HG03039 (cell line): ENCODE results near the gene HTR2A.
"Not testable (repeated sequence)": the region's sequence is repeated elsewhere in the genome, so short reads cannot be mapped to it uniquely, and the experiment has no call there.

Source experiments
- ATAC-seq: cut with Tn5 transposase; IDR thresholded peaks from one replicate; pipeline ENCODE4 v1.9.1; 2021; ENCODE audit warnings: mild to moderate bottlenecking, moderate library complexity; ENCODE audit not compliant: unreplicated experiment

The HTR2A gene

DNA sequence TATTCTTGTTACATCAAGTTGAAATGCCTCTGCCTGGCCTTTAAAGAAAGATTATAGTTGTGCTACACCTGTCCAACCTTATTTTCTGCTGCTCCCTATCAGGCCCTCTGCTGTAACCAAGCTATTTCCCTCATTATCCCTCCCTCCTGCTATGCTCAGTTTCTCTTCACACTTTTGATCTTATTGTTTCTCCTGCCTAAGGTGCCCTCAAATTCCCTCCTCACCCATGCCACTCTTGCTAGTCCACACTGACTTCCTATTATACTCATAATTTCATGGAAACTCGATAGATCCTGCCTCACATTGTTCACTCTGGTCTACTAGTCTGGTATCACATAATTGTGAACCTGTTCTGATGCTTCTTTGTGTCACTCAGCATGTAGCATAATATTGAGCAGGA is 80.5 kb downstream of the HTR2A start:
- ATAC-seq: no peak

DNA sequence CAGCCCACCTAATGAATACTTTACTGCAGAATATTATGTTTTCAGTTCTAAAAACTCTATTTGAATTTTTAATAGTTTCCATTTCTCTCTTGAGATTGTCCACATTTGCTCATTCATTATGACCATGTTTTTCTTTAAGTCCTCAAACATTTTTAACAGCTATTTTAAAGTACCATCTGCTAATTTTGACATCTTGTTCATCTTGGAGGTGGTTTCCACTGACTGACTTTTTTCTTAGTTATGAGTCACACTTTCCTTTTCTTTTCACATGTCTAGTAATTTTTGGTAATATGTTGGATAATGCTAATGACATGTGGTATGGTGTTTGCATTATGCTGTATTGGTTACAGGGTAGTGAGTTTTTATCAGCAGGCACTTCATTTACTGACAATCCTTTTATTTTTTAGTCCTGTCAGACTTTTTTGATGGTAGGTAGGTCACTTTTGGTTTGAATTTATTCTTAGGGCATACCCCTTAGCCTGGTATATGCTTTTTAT is 84.5 kb downstream of the HTR2A start:
- no peak for ATAC-seq

DNA sequence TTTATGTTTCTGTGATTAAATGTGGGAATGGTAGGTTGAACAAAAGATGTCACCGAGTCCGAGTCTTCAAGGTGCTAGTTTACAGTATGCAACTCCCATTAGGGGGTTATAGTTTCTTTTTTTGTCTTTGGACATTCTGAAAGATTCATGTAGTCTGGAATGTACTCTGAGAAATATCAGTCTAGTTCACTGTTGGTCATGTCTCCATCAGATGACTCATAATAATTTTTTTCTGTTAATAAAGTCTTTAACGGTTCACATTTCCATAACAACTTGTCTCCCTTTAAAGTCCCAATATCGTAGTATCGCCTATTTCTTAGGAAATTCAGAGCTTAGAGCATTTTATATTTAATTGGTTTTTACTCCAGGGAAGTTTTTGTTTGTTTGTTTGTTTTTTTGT is 86.4 kb downstream of the HTR2A start:
- no peak for ATAC-seq

DNA sequence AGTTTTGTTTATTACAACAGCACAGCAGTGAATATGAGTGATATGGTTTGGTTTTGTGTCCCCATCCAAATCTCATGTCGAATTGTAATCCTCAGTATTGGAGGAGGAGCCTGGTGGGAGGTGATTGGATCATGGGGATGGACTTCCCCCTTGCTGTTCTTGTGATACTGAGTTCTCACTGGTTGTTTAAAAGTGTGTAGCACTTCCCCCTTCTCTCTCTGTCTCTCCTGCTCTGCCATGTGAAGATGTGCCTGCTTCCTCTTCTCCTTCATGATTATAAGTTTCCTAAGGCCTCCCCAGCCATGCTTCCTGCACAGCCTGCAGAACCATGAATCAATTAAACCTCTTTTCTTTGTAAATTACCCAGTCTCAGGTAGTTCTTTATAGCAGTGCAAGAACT is 91.9 kb downstream of the HTR2A start:
- ATAC-seq: not testable (repeated sequence)

DNA sequence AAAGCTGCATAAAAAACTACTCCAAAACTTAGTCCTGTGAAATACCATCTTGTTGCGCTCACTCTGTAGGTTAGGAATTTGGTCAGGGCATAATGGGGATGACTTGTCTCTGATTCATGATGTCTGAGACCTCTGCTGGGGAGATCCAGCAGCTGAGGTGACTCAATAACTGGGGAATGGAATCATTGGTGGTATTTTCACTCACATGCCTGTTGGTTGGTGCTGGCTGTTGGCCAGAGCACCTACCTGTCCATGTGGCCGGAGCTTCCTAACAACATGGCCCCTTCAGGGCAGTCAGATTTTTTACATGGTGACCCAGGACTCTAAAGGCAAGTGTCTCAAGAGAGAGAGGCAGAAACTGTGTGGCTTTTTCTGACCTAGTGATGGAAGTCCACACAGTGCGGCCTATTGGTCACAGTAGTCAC is 92.5 kb downstream of the HTR2A start:
- no peak for ATAC-seq

DNA sequence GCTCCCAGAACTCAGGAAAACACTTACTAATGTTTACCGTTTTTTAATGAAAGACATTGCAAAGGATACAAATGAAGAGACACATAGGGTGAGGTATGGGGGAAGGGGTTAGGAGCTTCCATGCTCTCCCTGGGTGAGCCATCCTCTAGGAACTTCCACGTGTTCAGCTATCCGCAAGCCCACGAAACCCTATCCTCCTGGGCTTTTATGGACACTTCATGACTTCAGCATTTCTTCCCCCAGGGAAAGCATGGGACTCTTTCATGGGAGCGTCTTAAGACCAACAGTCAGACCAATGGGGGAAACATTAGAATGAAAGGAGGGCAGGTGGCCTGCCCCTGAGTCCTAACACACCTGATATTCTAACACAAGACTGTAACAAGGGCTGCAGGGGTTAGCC is 93.3 kb downstream of the HTR2A start:
- no peak for ATAC-seq

DNA sequence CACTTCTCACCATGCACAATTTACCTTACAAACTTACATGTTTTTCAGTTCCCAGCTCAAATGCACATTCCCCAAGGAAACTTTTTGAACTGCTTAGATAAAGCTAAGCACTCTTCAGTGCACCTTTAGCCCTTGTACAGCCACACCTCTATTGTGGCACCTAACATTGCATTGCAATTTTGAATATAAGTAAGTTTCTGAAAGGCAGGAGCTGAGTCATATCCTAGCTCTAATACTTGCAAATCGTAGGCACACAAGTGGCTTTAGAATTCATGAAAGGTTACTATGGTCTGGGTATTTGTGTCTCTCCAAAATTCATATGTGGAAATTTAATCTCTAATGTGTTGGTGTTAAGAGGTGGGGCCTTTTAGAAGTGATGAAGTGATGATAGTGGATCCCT is 95.0 kb downstream of the HTR2A start:
- no peak for ATAC-seq

DNA sequence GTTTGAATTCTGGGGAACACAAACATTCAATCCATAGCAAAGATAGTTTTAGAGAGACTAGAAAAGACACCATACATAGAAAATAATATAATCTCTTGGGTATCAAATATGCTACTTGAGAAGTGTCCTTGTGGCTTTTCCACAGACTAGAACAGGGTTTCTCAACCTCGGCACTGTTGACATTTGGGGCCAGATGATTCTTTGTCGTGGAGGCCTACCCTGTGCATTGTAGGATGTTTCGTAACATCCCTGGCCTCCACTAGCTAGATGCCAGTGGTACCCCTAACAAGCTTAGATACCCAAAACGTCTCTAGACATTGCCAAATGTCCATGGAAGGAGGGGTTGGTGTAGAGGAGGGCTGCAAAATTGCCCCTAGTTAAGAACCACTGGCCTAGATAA is 97.7 kb downstream of the HTR2A start:
- ATAC-seq: no peak

DNA sequence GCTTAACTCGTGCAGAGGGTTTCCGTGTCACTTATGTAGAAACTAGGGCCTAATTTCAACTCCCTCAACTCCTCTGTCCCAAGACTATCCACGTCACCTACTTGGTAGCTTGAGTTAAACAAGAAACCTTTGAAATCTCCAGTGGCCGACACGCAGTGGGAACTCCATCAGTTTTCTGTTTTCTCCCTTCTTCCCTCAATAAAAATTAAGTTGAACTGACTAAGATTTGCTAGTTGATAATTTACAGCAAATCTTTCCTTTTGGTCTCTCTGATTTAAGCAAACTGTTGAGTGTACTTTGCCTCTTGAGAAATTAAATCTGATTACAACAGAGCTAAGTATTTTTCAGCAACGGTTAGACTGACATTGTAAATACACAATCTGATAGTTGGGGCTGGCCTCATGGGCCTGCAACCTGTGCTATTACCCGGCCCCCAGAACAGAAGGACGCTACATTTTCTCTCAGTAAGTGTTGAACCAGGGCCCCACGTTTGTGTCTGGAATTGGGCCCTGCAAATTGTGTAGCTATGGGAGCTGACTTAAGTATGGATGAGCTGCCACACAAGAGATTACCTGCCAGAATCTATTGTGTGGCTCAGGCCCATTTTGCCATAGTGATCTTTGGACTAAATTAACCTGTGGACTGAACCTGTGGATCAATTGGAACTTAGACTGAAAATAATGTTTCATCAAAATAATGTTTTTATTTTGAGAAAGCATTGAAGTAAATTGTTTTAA is 99.2 kb downstream of the HTR2A start:
- no peak for ATAC-seq

DNA sequence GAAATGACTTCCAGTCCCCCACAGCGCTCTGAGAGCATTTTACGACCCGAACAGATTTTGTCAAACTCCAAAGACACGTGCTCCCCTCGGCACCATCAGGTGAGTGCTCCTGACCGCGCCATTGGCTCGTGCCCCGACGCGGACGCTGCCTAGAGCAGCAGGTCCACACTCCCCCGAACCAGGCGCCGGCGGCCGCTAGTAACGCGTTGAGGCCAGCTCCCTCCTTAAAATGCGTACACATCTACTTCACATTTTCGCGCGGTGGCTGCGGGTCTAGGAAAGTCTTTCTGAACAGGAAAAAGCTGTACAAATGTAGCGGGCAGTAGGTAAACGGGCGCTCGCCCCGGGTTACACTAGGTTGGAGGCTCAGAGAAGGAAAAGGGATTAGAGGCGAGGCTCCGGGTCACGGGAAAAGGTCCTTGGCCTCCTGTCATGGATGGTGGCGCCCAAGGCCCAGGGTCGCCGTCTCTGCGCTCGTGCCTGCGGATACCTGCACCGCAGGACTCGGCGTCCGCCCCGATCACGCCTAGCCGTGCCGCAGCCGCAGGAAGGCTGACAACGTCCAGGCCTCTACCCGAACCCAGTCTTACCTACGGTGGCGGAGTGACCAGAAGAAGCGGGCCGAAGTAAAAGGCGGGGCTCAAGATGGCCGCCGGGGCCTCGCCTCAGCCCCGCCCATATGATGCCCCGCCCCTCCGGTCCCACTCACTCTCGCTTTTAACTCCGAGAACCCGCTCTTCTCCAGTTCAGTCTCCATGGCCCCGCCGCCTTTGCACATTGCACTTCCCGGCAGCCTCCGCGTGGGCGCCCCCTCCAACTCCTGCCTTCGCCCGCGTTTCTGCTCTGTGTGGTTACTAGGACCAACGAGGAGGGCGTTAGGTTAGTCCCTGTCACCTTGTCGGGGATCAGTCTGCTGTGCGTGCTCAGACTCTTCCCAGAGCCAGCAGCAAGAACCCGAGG is 100.1 kb downstream of the HTR2A start, which contains the start of gene ESD:
Gene ESD (minus strand): TSS at position 647 of the 960 bp plus-strand sequence. CDS start 5,748 bp downstream, outside the sequence.
- peak; percentile 87 for ATAC-seq

DNA sequence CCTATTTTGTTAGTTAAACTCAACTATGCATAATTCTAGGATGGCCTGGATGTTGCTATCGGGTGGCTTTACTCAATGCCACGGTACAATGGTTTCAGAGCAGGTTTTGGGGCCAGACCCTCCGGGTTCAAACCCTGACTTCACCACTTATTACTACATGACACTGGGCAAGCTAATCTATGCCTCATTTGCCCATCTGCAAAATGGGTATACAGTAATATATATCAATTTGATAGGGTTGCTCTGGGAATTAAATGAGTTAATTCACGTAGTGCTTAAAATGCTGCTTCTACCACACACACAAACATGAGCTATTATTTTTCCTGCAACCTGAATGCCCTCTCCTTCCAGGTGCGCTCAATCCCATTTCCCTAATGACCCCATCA is 100.7 kb downstream of the HTR2A start:
- no peak for ATAC-seq

DNA sequence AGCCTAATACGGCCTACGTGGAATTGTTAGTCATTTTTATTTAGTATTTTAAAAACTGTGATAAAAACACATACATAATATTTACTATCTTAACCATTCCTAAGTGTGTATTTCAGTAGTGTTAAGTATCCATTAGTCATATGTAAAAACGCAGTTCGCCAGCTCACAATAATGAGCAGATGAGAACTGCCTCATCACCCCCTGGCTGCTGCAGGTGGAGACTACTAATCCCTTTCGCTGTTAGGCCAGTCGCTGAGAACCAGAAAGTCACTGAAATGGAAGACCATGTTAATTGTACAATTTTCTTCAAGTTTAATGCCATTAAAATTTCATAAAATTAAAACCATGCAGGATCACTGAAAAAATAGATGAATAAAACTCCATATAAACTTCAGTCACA is 101.5 kb downstream of the HTR2A start:
- no peak for ATAC-seq

DNA sequence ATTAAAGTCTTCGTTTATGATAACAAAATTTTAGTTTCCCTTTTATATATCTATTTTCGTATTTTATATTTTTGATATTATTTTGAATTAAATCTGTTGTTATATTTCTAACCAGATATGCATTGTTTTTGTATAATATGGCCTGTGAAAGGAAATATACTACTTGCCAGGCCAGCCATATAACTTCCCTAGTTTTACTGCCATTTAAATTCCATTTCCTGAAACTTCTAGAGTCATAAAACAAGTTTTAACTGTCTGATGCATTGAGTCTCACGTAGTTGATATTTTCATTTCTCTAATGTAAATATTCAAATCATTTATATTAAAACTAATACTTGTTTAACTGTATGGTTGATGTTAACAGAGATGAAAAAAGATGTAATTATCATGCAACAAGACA is 113.3 kb downstream of the HTR2A start:
- no peak for ATAC-seq

DNA sequence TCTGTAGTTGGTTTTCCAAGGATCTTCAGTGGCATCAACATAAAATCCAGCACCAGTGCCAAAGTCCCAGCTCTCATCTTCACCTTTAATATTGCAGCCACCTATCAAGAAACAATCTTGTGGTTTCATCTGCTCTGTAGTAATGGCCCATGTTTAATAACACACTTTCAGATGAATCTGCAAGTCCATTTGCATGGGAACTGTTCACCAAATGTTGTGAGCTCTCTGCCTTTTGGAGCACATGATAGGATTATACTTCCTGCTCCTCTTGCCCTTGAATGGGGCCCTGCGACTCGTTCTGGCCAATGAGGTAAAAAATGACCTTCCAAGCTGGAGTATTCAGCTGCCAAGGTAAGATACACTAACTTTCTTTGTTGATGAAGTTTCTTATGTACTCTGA is 114.2 kb downstream of the HTR2A start:
- ATAC-seq: no peak

DNA sequence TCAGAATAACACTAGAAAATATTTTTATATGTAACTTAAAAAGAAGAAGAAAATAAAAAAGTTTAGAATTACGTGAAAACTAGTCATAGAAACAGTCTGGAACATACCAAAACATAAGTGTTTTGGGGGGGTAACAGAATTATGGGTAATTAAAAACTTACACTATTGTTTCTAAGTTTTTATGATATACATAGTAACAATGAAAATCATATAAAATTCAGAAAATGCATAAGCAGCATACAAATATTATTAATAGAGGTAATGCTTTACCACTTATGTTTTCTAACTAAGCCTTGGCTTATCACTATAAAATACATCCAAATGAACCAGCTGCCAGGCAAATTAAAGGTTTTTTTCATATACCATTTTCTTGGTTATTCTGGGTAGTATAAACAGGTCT is 114.8 kb downstream of the HTR2A start:
- no peak for ATAC-seq
